K562 (cell line): Measurements from ENCODE around the gene HFE. TPM values are rescaled to one million over a fixed set of nuclear protein-coding genes. Genes with fewer than 3 reads are reported as not detected.
A peak's percentile ranks its signal among the peaks of the same experiment; 100 is the strongest.

Experiments used
- BACH1 ChIP-seq: fragments of 200-800 bp; sonication (Bioruptor generic); IDR thresholded peaks from 2 replicates; pipeline ENCODE4 v1.6.1; 2016; ENCODE audit warnings: missing genetic modification characterization, missing compliant biosample characterization
- E2F8 ChIP-seq: fragments of 450-650 bp; IDR thresholded peaks from 2 replicates; pipeline ENCODE4 v1.7.1; 2018; ENCODE audit warnings: mild to moderate bottlenecking, low read depth; ENCODE audit not compliant: partially characterized antibody
- EZH2 ChIP-seq: IDR thresholded peaks from 2 replicates; pipeline ENCODE4 v1.6.1; 2012; ENCODE audit warnings: low read depth, mild to moderate bottlenecking, inconsistent platforms, low read length, borderline replicate concordance
- KDM1A ChIP-seq, 2 experiments: fragments of 450-650 bp; IDR thresholded peaks; 2 replicates each; pipeline ENCODE4 v1.6.1; 2016; ENCODE audit warnings: mild to moderate bottlenecking in 2 of 2
- MAFK ChIP-seq: IDR thresholded peaks from 2 replicates; pipeline ENCODE4 v1.6.1; 2011; ENCODE audit warnings: low read length, improper control_type of control experiment
- NR2C1 ChIP-seq, 2 experiments: fragments of 450-650 bp; IDR thresholded peaks; 2 replicates each; pipeline ENCODE4 v1.6.1; 2017; ENCODE audit warnings: mild to moderate bottlenecking in 2 of 2, antibody characterized with exemption in 1 of 2, inconsistent platforms in 1 of 2, missing compliant biosample characterization in 1 of 2, missing genetic modification characterization in 1 of 2
- SMARCA5 ChIP-seq: fragments of 450-650 bp; IDR thresholded peaks from 2 replicates; pipeline ENCODE4 v1.6.1; 2016
- SMARCE1 ChIP-seq: fragments of 450-650 bp; IDR thresholded peaks from 2 replicates; pipeline ENCODE4 v1.7.1; 2016; ENCODE audit warnings: mild to moderate bottlenecking
- TCF15 ChIP-seq: fragments of 250-450 bp; sonication (Bioruptor Pico); IDR thresholded peaks from 2 replicates; pipeline ENCODE4 v1.8.0; 2022; ENCODE audit warnings: moderate library complexity, mild to moderate bottlenecking, inconsistent platforms
- YY1 ChIP-seq, 3 experiments: IDR thresholded peaks; 2 replicates each; pipeline ENCODE4 v1.6.1; 2011; ENCODE audit warnings: low read length in 2 of 3, mild to moderate bottlenecking in 2 of 3, moderate library complexity in 2 of 3, borderline replicate concordance in 1 of 3, control low read depth in 1 of 3, low read depth in 1 of 3; ENCODE audit not compliant: insufficient read depth in 3 of 3, insufficient replicate concordance in 2 of 3, control insufficient read depth in 1 of 3, insufficient read length in 1 of 3; ENCODE audit errors: extremely low read depth in 1 of 3
- ZBTB43 ChIP-seq: sonication (generic); formaldehyde crosslinking; IDR thresholded peaks from 2 replicates; pipeline ENCODE4 v1.8.0; 2023; ENCODE audit warnings: mild to moderate bottlenecking, missing genetic modification reagents
- ZBTB5 ChIP-seq: fragments of 450-650 bp; IDR thresholded peaks from 2 replicates; pipeline ENCODE4 v1.6.1; 2017; ENCODE audit warnings: antibody characterized with exemption
- ZNF165 ChIP-seq: fragments of 250-450 bp; sonication (Bioruptor Pico); IDR thresholded peaks from 2 replicates; pipeline ENCODE4 v1.4.0; 2020; ENCODE audit warnings: borderline replicate concordance
- ZNF175 ChIP-seq: fragments of 200-800 bp; sonication (Bioruptor generic); IDR thresholded peaks from 2 replicates; pipeline ENCODE4 v1.6.1; 2016; ENCODE audit warnings: low read depth, mild to moderate bottlenecking, missing genetic modification characterization, missing compliant biosample characterization
- ZNF395 ChIP-seq: fragments of 200-800 bp; sonication (Bioruptor generic); IDR thresholded peaks from 2 replicates; pipeline ENCODE4 v1.6.1; 2017; ENCODE audit warnings: missing genetic modification characterization, missing compliant biosample characterization
- ZNF740 ChIP-seq, 3 experiments: fragments of 200-800 bp in 1 of 3; sonication (Bioruptor generic) in 1 of 3; sonication (generic) in 1 of 3; formaldehyde crosslinking in 1 of 3; IDR thresholded peaks; 2 replicates each; pipeline versions ENCODE4 v1.6.1 to v1.8.0; 2016 to 2022; ENCODE audit warnings: mild to moderate bottlenecking in 2 of 3, missing compliant biosample characterization in 2 of 3, missing genetic modification characterization in 2 of 3, missing genetic modification reagents in 1 of 3
- polyA plus RNA-seq, 8 experiments: library from polyadenylated mRNA; depleted of rRNA in 4 of 8; stranded (reverse) in 5 of 8; unstranded in 3 of 8; fragments of >200 nt; fragmentation: Nextera tagmentation in 2 of 8; fragmentation: Illumina TruSeq in 1 of 8; extraction: Ambion mirVana in 2 of 8; extraction: Trizol in 1 of 8; gene quantifications; 2 replicates each; pipeline versions ENCODE4 v1.2.1 to v1.2.3, GENCODE V29; 2011 to 2014; ENCODE audit warnings: inconsistent platforms in 1 of 8, missing spikeins in 1 of 8
- total RNA-seq, 7 experiments: library from RNA; depleted of rRNA in 6 of 7; stranded (reverse); fragments of >200 nt in 6 of 7; fragmentation: Illumina TruSeq in 2 of 7; extraction: Trizol in 2 of 7; gene quantifications; 2 replicates each; pipeline versions ENCODE4 v1.2.1 to v1.2.3, GENCODE V29; 2011 to 2021; ENCODE audit warnings: low replicate concordance in 1 of 7

HFE gene
- total and polyA plus RNA-seq, 9 of the 15 experiments (the other 6 are each of a cell fraction or from before 2014, with no cell fraction given), result 0.14 to 1.2 (median 0.76) TPM

GRCh38 chr6:26104457-26105108 lies 17.4 kb downstream of the HFE start (continued):
- TF ChIP-seq EZH2 (no peak), ZBTB43 (CRISPR knock-in tag) (no peak), ZBTB5 (peak; percentile 11; the same call in 1 of the 2 replicates), BACH1 (tag) (no peak), ZNF175 (CRISPR knock-in tag) (0 out of 2 replicates have a peak, but pooled peaks have one; percentile 15), E2F8 (no peak), YY1 (IDR thresholded peaks at IDR 0.05; ENCODE audit: borderline replicate concordance in 1 of 3, control insufficient read depth in 1 of 3, extremely low read depth in 1 of 3, insufficient read depth in 3 of 3, insufficient read length in 1 of 3, insufficient replicate concordance in 2 of 3, low read depth in 1 of 3, low read length in 2 of 3) (no peak), ZNF395 (CRISPR knock-in tag) (peak; percentile 1; the same call in 1 of the 2 replicates), NR2C1 (IDR thresholded peaks at IDR 0.05) (no peak), NR2C1 (tag; IDR thresholded peaks at IDR 0.05) (0 out of 2 replicates have a peak, but pooled peaks have one; percentile 17), SMARCE1 (no peak), ZNF165 (CRISPR knock-in tag) (no peak), MAFK (no peak), SMARCA5 (0 out of 2 replicates have a peak, but pooled peaks have one; percentile 1), KDM1A (IDR thresholded peaks at IDR 0.05) (peak in 1 of 2 experiments; percentile 33; a peak in 1 of 4 replicates), TCF15 (CRISPR knock-in tag) (no peak), ZNF740 (CRISPR knock-in tag; IDR thresholded peaks at IDR 0.05) (no peak), ZNF740 (tag; IDR thresholded peaks at IDR 0.05) (0 out of 4 replicates have a peak, but pooled peaks of 1 of the 2 experiments have one; percentile 36)
